Smooth muscle cell (in vitro differentiated cells): ENCODE measurements around the gene DHRS11. TPM values are rescaled to one million over a fixed set of nuclear protein-coding genes. Genes with fewer than 3 reads are reported as not detected.

Source experiments
- DNase-seq: peaks from one replicate; lab custom pipeline; 2025; ENCODE audit not compliant: unreplicated experiment; lab: John Stamatoyannopoulos, UW
- H2AFZ ChIP-seq: fragments of 200-600 bp; sonication (generic); 2 replicates; pipeline ENCODE4 v1.6.0; 2016; ENCODE audit warnings: antibody characterized with exemption, low read depth, mild to moderate bottlenecking
- H3F3A ChIP-seq: fragments of 200-600 bp; sonication (generic); 2 replicates; pipeline ENCODE4 v1.6.0; 2017; ENCODE audit warnings: antibody characterized with exemption, low read depth
- H3K27ac ChIP-seq: fragments of 200-600 bp; sonication (generic); 2 replicates; pipeline ENCODE4 v1.5.1; 2016; ENCODE audit warnings: low read depth, mild to moderate bottlenecking
- H3K27me3 ChIP-seq: fragments of 200-600 bp; sonication (generic); 2 replicates; pipeline ENCODE4 v1.6.1; 2016; ENCODE audit warnings: low read depth, mild to moderate bottlenecking
- H3K36me3 ChIP-seq: fragments of 200-600 bp; sonication (generic); 2 replicates; pipeline ENCODE4 v1.5.1; 2016; ENCODE audit warnings: low read depth
- H3K4me1 ChIP-seq: fragments of 200-600 bp; sonication (generic); 2 replicates; pipeline ENCODE4 v1.5.1; 2016; ENCODE audit warnings: low read depth
- H3K4me2 ChIP-seq: fragments of 200-600 bp; sonication (generic); 2 replicates; pipeline ENCODE4 v1.6.0; 2016; ENCODE audit warnings: mild to moderate bottlenecking
- H3K4me3 ChIP-seq: fragments of 200-600 bp; sonication (generic); 2 replicates; pipeline ENCODE4 v1.5.1; 2016; ENCODE audit warnings: mild to moderate bottlenecking
- H3K79me2 ChIP-seq: fragments of 200-600 bp; sonication (generic); 2 replicates; pipeline ENCODE4 v1.6.0; 2016; ENCODE audit warnings: low read depth, mild to moderate bottlenecking
- H3K9ac ChIP-seq: fragments of 200-600 bp; sonication (generic); 2 replicates; pipeline ENCODE4 v1.6.0; 2016; ENCODE audit warnings: low read depth
- H3K9me3 ChIP-seq: fragments of 200-600 bp; sonication (generic); replicated peaks from 2 replicates; pipeline ENCODE4 v1.5.1; 2016; ENCODE audit warnings: low read depth
- H4K20me1 ChIP-seq: fragments of 200-600 bp; sonication (generic); 2 replicates; pipeline ENCODE4 v1.6.0; 2016; ENCODE audit warnings: low read depth
- WGBS: methylation state at CpG from one replicate; pipeline ENCODE4 v1.1.7; 2016; ENCODE audit warnings: low lambda C conversion rate; 5-methylcytosine and 5-hydroxymethylcytosine counted together
- polyA plus RNA-seq: library from polyadenylated mRNA; unstranded; fragments of >200 nt; fragmentation: Nextera tagmentation; extraction: Ambion mirVana; gene quantifications from 2 replicates; pipeline ENCODE4 v1.2.1, GENCODE V29; 2016
- total RNA-seq: library from RNA; depleted of rRNA; stranded (reverse); fragments of >200 nt; gene quantifications from 2 replicates; pipeline ENCODE4 v1.2.3, GENCODE V29; 2014
- TF ChIP-seq, protein P1 (sequence below): fragments of 200-600 bp; sonication (generic); IDR thresholded peaks from 2 replicates; pipeline ENCODE4 v1.5.1; 2017; ENCODE audit warnings: borderline replicate concordance, mild to moderate bottlenecking, antibody characterized with exemption; ENCODE audit not compliant: insufficient read depth, poor library complexity, severe bottlenecking

DHRS11 gene
- total and polyA plus RNA-seq, 2 experiments from 2014 or later = 3.1 to 9.4 TPM

DNA sequence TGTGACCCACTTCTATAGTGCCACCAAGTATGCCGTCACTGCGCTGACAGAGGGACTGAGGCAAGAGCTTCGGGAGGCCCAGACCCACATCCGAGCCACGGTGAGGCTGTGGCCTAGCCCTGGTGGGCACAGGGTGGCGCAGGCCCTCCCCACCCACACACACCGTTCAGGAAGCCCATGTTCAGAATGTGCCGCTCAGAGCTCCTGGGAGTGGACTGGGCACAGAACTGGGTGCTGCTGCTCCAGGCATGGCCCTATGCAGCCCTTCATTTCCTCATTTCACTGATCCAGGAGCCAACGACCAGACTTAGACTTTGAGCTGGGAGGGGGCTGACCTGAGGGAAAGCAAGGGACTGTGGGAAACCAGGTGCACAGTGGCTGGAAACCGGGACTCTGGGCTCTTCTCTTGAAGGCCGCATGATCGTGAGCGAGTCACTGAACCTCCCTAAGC is 7.3 kb downstream of the DHRS11 start:
- Histone ChIP-seq H3K27ac (no peak overlapping the region), H2AFZ (no peak overlapping the region), H3F3A (no peaks in the 10 kb centered on the region), H3K4me1 (peaks cover 23% of the 10 kb centered on the region), H3K27me3 (no peaks in the 10 kb centered on the region), H3K4me3 (no peak overlapping the region), H3K79me2 (peaks cover 5% of the 10 kb centered on the region), H3K9ac (no peak overlapping the region), H4K20me1 (no peaks in the 10 kb centered on the region), H3K9me3 (no peaks in the 10 kb centered on the region), H3K4me2 (no peak overlapping the region), H3K36me3 (no peaks in the 10 kb centered on the region)
- no peak for DNase-seq
- 96% methylated on average over 13 of the region's 13 CpGs for WGBS
- TF ChIP-seq, protein P1, sequence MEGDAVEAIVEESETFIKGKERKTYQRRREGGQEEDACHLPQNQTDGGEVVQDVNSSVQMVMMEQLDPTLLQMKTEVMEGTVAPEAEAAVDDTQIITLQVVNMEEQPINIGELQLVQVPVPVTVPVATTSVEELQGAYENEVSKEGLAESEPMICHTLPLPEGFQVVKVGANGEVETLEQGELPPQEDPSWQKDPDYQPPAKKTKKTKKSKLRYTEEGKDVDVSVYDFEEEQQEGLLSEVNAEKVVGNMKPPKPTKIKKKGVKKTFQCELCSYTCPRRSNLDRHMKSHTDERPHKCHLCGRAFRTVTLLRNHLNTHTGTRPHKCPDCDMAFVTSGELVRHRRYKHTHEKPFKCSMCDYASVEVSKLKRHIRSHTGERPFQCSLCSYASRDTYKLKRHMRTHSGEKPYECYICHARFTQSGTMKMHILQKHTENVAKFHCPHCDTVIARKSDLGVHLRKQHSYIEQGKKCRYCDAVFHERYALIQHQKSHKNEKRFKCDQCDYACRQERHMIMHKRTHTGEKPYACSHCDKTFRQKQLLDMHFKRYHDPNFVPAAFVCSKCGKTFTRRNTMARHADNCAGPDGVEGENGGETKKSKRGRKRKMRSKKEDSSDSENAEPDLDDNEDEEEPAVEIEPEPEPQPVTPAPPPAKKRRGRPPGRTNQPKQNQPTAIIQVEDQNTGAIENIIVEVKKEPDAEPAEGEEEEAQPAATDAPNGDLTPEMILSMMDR = no peak

DNA sequence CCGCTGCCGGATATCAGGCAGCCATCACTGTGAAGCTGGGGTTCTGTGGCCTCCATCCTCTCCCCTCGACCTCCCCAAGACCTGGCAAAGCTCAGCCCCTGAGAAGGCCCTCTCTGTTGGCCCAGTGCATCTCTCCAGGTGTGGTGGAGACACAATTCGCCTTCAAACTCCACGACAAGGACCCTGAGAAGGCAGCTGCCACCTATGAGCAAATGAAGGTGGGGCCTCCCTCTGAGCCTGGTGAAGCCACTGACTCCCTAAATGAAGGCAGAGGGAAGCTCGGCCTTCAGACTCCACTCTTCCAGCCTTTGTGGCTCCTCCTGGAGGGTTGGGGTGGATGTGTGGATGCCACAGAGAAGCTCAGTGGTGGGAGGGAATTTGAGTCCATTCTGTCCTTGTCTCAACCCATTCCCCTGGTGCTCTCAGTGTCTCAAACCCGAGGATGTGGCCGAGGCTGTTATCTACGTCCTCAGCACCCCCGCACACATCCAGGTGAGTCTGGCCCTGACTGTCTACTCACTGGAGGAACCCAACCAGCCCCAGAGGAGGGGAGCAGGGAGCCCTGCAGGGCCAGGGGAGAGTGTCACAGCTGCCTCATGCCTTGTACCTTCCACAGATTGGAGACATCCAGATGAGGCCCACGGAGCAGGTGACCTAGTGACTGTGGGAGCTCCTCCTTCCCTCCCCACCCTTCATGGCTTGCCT is 8.0 kb downstream of the DHRS11 start:
- H3K4me1 ChIP-seq = peaks cover 23% of the 10 kb centered on the region
- H3K79me2 ChIP-seq = peaks cover 5% of the 10 kb centered on the region
- 95% methylated on average over 11 of the region's 11 CpGs for WGBS
- no peak overlapping the region for H2AFZ ChIP-seq
- no peak overlapping the region for H3K9ac ChIP-seq
- TF ChIP-seq, protein P1 = no peak
- no peaks in the 10 kb centered on the region for H3K36me3 ChIP-seq
- no peaks in the 10 kb centered on the region for H3K27me3 ChIP-seq
- H3K4me2 ChIP-seq = no peak overlapping the region
- H3K27ac ChIP-seq = no peak overlapping the region
- no peaks in the 10 kb centered on the region for H3F3A ChIP-seq
- no peak for DNase-seq
- no peak overlapping the region for H3K4me3 ChIP-seq
- no peaks in the 10 kb centered on the region for H4K20me1 ChIP-seq
- no peaks in the 10 kb centered on the region for H3K9me3 ChIP-seq

DNA sequence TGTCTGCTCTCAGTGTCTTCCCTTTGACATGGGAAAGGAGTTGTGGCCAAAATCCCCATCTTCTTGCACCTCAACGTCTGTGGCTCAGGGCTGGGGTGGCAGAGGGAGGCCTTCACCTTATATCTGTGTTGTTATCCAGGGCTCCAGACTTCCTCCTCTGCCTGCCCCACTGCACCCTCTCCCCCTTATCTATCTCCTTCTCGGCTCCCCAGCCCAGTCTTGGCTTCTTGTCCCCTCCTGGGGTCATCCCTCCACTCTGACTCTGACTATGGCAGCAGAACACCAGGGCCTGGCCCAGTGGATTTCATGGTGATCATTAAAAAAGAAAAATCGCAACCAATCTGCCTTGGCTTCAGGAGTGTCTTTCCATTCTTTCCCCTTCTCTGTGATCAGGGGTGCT is 8.8 kb downstream of the DHRS11 start:
- H3K27me3 ChIP-seq = no peaks in the 10 kb centered on the region
- H3F3A ChIP-seq = no peaks in the 10 kb centered on the region
- H3K9ac ChIP-seq = no peak overlapping the region
- 86% methylated on average over 3 of the region's 3 CpGs for WGBS
- no peak for DNase-seq
- peaks cover 23% of the 10 kb centered on the region for H3K4me1 ChIP-seq
- no peaks in the 10 kb centered on the region for H3K36me3 ChIP-seq
- peak overlapping the region; percentile 85 for H3K4me3 ChIP-seq
- peaks cover 5% of the 10 kb centered on the region for H3K79me2 ChIP-seq
- peak overlapping the region; percentile 32 for H3K27ac ChIP-seq
- H3K9me3 ChIP-seq = no peaks in the 10 kb centered on the region
- peak overlapping the region; percentile 96 for H3K4me2 ChIP-seq
- TF ChIP-seq, protein P1 = no peak
- no peaks in the 10 kb centered on the region for H4K20me1 ChIP-seq
- H2AFZ ChIP-seq = no peak overlapping the region

DNA sequence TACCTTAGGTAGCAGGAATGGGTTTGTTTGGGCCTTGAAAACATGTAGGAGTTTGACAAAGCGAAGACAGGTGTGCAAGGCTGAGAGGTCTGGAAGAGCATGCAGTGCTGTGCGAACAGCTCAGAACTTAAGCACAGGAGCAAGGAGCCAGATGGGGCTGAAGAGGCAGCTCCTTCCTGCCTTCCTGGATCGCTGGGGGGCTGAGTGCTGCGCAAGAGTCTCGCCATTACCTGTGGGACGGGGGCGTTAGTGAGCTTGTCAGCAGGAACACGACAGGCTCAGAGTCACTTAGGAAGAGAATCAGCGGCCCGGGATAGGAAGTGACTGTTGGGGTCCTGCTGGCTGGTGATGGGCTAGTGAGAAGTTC is 9.2 kb downstream of the DHRS11 start:
- Histone ChIP-seq H3K4me1 (peaks cover 23% of the 10 kb centered on the region), H2AFZ (peak overlapping the region; percentile 88), H3K27ac (peak overlapping the region; percentile 32), H3K79me2 (peaks cover 5% of the 10 kb centered on the region), H3K9me3 (no peaks in the 10 kb centered on the region), H3K4me3 (peak overlapping the region; percentile 85), H3F3A (no peaks in the 10 kb centered on the region), H3K36me3 (no peaks in the 10 kb centered on the region), H3K9ac (peak overlapping the region; percentile 56), H3K27me3 (no peaks in the 10 kb centered on the region), H3K4me2 (peak overlapping the region; percentile 96), H4K20me1 (no peaks in the 10 kb centered on the region)
- no peak for DNase-seq
- TF ChIP-seq, protein P1 = no peak
- WGBS = 14% methylated on average over 10 of the region's 10 CpGs
